PC-9 (cell line): ENCODE results near the gene ZNF609.

Source experiments
- CTCF ChIP-seq: fragments of 200-600 bp; sonication (generic); conservative IDR thresholded peaks from 2 replicates; pipeline ENCODE4 v1.6.1; 2017; ENCODE audit warnings: mixed run types, antibody characterized with exemption, mild to moderate bottlenecking, moderate library complexity
- EZH2 ChIP-seq: fragments of 200-600 bp; sonication (generic); IDR thresholded peaks from 2 replicates; pipeline ENCODE4 v1.8.0; 2017; ENCODE audit warnings: antibody characterized with exemption, low read depth

- TF ChIP-seq CTCF, result no peak
- TF ChIP-seq EZH2, result no peak
Observed at GRCh38 chr15:64596701-64597476, 136.5 kb downstream of the ZNF609 start.
